GM19372 (cell line): ENCODE measurements around the gene PLCD4.

Source experiments
- ATAC-seq: cut with Tn5 transposase; IDR thresholded peaks from one replicate; pipeline ENCODE4 v1.9.1; 2021; ENCODE audit warnings: mild to moderate bottlenecking, low read depth, moderate library complexity; ENCODE audit not compliant: unreplicated experiment

PLCD4 gene

GRCh38 chr2:218618102-218618860, 10.6 kb downstream of the PLCD4 start:
- no peak for ATAC-seq

- ATAC-seq, result no peak
These were observed 13.3 kb downstream of the PLCD4 start for GRCh38 chr2:218621007-218621406.

- ATAC-seq, result no peak
These were observed 15.1 kb downstream of the PLCD4 start for GRCh38 chr2:218622606-218623365.

GRCh38 chr2:218623366-218623705, 15.6 kb downstream of the PLCD4 start:
- no peak for ATAC-seq

- no peak for ATAC-seq
These were observed 18.7 kb downstream of the PLCD4 start for GRCh38 chr2:218626369-218626768.

- no peak for ATAC-seq
These were observed 20.2 kb downstream of the PLCD4 start for GRCh38 chr2:218627939-218628338.

- ATAC-seq, result no peak
These were observed 24.1 kb downstream of the PLCD4 start for GRCh38 chr2:218631837-218632236.

- ATAC-seq, result no peak
These were observed 28.0 kb downstream of the PLCD4 start for GRCh38 chr2:218635719-218636118.

- no peak for ATAC-seq
These were observed 30.7 kb downstream of the PLCD4 start for GRCh38 chr2:218638372-218638771.

GRCh38 chr2:218642121-218642656, 34.5 kb downstream of the PLCD4 start:
- ATAC-seq, result no peak

GRCh38 chr2:218642786-218643185, 35.1 kb downstream of the PLCD4 start:
- no peak for ATAC-seq

GRCh38 chr2:218643751-218644310, 36.1 kb downstream of the PLCD4 start:
- ATAC-seq, result no peak

GRCh38 chr2:218644721-218645120, 37.0 kb downstream of the PLCD4 start:
- no peak for ATAC-seq

- no peak for ATAC-seq
These were observed 37.4 kb downstream of the PLCD4 start for GRCh38 chr2:218645126-218645525.

- ATAC-seq, result no peak
These were observed 40.5 kb downstream of the PLCD4 start for GRCh38 chr2:218648088-218648786.

GRCh38 chr2:218648787-218649100, 41.0 kb downstream of the PLCD4 start:
- ATAC-seq, result no peak

- ATAC-seq, result no peak
These were observed 48.1 kb downstream of the PLCD4 start for GRCh38 chr2:218655751-218656150.

GRCh38 chr2:218658671-218659257, 51.1 kb downstream of the PLCD4 start:
- peak; percentile 45 for ATAC-seq

GRCh38 chr2:218659258-218659987, 51.7 kb downstream of the PLCD4 start, which contains the start of the genes BCS1L and ZNF142:
BCS1L (plus strand) TSS chr2:218659683; CDS start chr2:218660988, 1,305 bp downstream.
ZNF142 (minus strand) TSS chr2:218659623; CDS start chr2:218656429, 3,194 bp downstream.
- ATAC-seq, result peak; percentile 91

GRCh38 chr2:218659988-218660358, 52.3 kb downstream of the PLCD4 start:
- no peak for ATAC-seq
